ENCODE results near the gene SAE1.
A peak's percentile ranks its signal among the peaks of the same experiment; 100 is the strongest.

Gene SAE1

DNA sequence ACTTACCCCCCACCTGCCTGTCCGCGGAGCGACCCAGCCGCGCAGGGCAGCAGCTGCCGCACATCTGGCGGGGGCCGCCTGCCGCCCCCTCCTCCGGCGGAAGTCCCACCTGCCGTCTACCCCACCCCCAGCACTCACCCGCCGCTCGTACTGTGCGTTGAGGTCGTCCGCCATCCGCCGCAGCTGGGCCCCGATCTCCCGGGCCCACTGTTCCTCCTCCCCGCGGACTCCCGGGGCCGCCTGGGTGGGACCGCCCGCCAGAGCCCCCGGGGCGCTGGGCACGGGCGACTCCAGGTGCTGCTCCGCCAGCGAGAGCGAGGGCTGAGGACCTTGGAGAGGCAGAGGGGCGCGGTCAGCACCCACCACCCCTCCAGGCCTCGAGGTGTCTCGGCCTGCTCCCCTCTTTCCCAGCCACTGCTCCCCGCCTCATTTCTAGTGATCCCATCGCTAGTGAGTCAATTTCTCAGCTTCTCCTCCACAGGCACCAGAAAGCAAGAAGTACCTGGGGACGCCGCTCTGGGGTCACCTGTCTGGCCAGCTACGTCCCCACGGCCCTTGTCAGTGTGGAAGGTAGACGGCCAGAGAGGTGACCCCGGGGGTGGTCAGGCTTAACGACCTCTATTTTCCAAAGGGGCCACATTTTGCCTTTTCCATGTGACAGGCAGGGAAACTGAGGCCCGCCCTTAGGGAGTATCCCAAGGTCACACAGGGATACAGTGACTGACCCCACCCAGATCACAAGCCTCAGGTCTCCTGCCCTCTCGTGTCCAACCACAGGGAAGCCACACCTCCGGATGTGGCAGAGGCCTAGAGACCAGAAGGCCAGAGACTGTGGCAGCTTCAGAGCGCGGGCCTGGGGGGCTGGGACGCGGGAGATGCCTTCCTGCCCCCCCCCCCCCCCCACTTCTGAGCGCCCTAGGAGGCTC is 96.1 kb downstream of the SAE1 start:
- ChIA-PET POLR2A (interaction anchor here (0.6 to 2.7 kb wide), 13 partner anchors 10 to 848 kb away, joined by 3 to 42 read pairs (median 7); partner anchors contain the start of genes CCDC9 and DHX34), CTCF (interaction anchor here (1.5 kb wide), 1 partner anchor 16 kb away, joined by 9 read pairs; no protein-coding TSS in a partner anchor)
- no peak for DNase-seq (ENCODE audit: extremely low spot score)
- TF ChIP-seq FOXM1 (IDR thresholded peaks at IDR 0.05; ENCODE audit: borderline replicate concordance) (no peak), ELF4 (IDR thresholded peaks at IDR 0.05) (no peak), TARDBP (IDR thresholded peaks at IDR 0.05) (0 out of 2 replicates have a peak, but pooled peaks have one; percentile 36), CTBP1 (IDR thresholded peaks at IDR 0.05; ENCODE audit: borderline replicate concordance) (0 out of 2 replicates have a peak, but pooled peaks have one; percentile 17), SP1 (IDR thresholded peaks at IDR 0.05) (no peak), ARNT (IDR thresholded peaks at IDR 0.05) (no peak)
- TF ChIP-seq, protein P1, sequence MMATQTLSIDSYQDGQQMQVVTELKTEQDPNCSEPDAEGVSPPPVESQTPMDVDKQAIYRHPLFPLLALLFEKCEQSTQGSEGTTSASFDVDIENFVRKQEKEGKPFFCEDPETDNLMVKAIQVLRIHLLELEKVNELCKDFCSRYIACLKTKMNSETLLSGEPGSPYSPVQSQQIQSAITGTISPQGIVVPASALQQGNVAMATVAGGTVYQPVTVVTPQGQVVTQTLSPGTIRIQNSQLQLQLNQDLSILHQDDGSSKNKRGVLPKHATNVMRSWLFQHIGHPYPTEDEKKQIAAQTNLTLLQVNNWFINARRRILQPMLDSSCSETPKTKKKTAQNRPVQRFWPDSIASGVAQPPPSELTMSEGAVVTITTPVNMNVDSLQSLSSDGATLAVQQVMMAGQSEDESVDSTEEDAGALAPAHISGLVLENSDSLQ (IDR thresholded peaks at IDR 0.05), result no peak

- CTCF ChIA-PET, result interaction anchor here (0.6 kb wide), 1 partner anchor 102 kb away, joined by 5 read pairs; no protein-coding TSS in a partner anchor
- DNase-seq (ENCODE audit: extremely low spot score), result peak; percentile 60
- TF ChIP-seq SP1 (IDR thresholded peaks at IDR 0.05) (no peak), SUZ12 (IDR thresholded peaks at IDR 0.05) (no peak), ZNF384 (IDR thresholded peaks at IDR 0.05) (no peak), ELF4 (IDR thresholded peaks at IDR 0.05) (no peak), NFRKB (IDR thresholded peaks at IDR 0.05) (no peak), LEF1 (IDR thresholded peaks at IDR 0.05; ENCODE audit: borderline replicate concordance) (no peak), FOXM1 (IDR thresholded peaks at IDR 0.05; ENCODE audit: borderline replicate concordance) (no peak), HDGF (IDR thresholded peaks at IDR 0.05; ENCODE audit: borderline replicate concordance) (no peak), L3MBTL2 (conservative IDR thresholded peaks at IDR 0.05) (no peak), TARDBP (IDR thresholded peaks at IDR 0.05) (no peak), BHLHE40 (IDR thresholded peaks at IDR 0.05; ENCODE audit: borderline replicate concordance) (no peak), FOXK2 (IDR thresholded peaks at IDR 0.05) (no peak), FOXA1 (IDR thresholded peaks at IDR 0.05) (no peak), ARNT (IDR thresholded peaks at IDR 0.05) (no peak), CTBP1 (IDR thresholded peaks at IDR 0.05; ENCODE audit: borderline replicate concordance) (no peak)
- TF ChIP-seq, protein P1 (IDR thresholded peaks at IDR 0.05), result no peak
- POLR2A ChIA-PET, result interaction anchor here (0.6 to 2.7 kb wide), 4 partner anchors 16 to 849 kb away, joined by 3 to 42 read pairs (median 18); no protein-coding TSS in a partner anchor
These were observed 96.9 kb downstream of the SAE1 start for GRCh38 chr19:47227352-47228167.

DNA sequence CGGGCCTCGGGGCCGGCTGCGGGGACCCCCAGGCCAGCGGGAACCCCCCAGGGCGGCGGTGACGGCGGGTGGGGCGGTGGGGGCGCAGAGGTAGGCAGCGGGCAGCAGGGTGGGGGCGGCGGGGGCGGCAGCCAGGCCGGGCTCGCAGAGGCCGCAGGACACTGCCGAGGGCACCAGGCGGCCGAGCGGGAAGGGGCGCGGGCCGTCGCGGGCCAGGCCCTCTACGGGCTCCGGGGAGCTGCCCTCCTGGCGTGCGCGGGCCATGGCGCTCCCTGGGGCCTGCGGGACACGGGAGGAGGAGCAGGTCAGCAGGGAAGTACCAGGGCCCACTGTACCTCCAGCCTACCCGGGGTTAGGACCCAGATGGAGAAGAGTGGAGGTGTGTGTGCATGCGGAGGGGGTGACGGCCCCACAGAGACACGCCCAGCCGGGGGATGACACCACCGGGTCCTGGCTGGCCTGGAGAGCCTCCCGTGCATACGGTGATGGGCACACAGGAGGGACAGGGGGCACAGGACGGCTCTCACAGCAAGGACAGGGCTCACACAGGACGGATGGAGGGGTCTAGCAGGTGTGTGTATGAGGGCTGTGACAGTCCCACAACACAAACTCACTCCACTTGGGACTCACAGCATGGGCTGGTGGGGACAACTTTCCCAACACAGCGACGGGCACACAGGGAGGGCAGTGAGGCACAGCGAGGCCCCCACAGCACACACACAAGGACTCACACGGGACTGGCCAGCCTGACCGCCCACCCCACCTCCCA is 97.7 kb downstream of the SAE1 start:
- POLR2A ChIA-PET, result interaction anchor here (2.7 kb wide), 1 partner anchor 17 kb away, joined by 30 read pairs; no protein-coding TSS in a partner anchor
- DNase-seq (ENCODE audit: extremely low spot score), result no peak
- no peak for TF ChIP-seq NFRKB (IDR thresholded peaks at IDR 0.05)
- peak; percentile 86; the same call in 1 of the 2 replicates for TF ChIP-seq HDGF (IDR thresholded peaks at IDR 0.05; ENCODE audit: borderline replicate concordance)

GRCh38 chr19:47228937-47229675 is 98.5 kb downstream of the SAE1 start:
- POLR2A ChIA-PET, result interaction anchor here (1.2 kb wide), 1 partner anchor 15 kb away, joined by 8 read pairs; no protein-coding TSS in a partner anchor
- TF ChIP-seq FOXA1 (IDR thresholded peaks at IDR 0.05) (no peak), FOXK2 (IDR thresholded peaks at IDR 0.05) (no peak), CTBP1 (IDR thresholded peaks at IDR 0.05; ENCODE audit: borderline replicate concordance) (peak; percentile 12), ELF4 (IDR thresholded peaks at IDR 0.05) (no peak), LEF1 (IDR thresholded peaks at IDR 0.05; ENCODE audit: borderline replicate concordance) (no peak), FOXM1 (IDR thresholded peaks at IDR 0.05; ENCODE audit: borderline replicate concordance) (no peak), SUZ12 (IDR thresholded peaks at IDR 0.05) (no peak), HDGF (IDR thresholded peaks at IDR 0.05; ENCODE audit: borderline replicate concordance) (no peak), SP1 (IDR thresholded peaks at IDR 0.05) (no peak), ZNF384 (IDR thresholded peaks at IDR 0.05) (no peak), TARDBP (IDR thresholded peaks at IDR 0.05) (peak; percentile 75), L3MBTL2 (conservative IDR thresholded peaks at IDR 0.05) (no peak), NFRKB (IDR thresholded peaks at IDR 0.05) (no peak), BHLHE40 (IDR thresholded peaks at IDR 0.05; ENCODE audit: borderline replicate concordance) (no peak), ARNT (IDR thresholded peaks at IDR 0.05) (no peak)
- TF ChIP-seq, protein P1 (IDR thresholded peaks at IDR 0.05), result no peak; the same call in 1 of the 2 replicates
- DNase-seq (ENCODE audit: extremely low spot score), result no peak

More for the DNA sequence above, 97.7 kb downstream of the SAE1 start:
- CTCF ChIA-PET, result no interaction called here

More at GRCh38 chr19:47228937-47229675, 98.5 kb downstream of the SAE1 start:
- CTCF ChIA-PET, result no interaction called here
